Bronchial epithelial cell (primary cell): Measurements from ENCODE around the gene LRRC1. TPM values are rescaled to one million over a fixed set of nuclear protein-coding genes. Genes with fewer than 3 reads are reported as not detected.

Source experiments
- DNase-seq: peaks from one replicate; pipeline ENCODE4 v3.0.0-alpha.2; 2010; ENCODE audit warnings: low read depth
- FAIRE-seq: peaks from 2 replicates; lab custom pipeline; 2011; peaks lifted over from hg19 to GRCh38; lab: Jason Lieb, UNC
- H3K27me3 ChIP-seq: 2 replicates; pipeline ENCODE4 v1.5.1; 2011; ENCODE audit warnings: low read length; ENCODE audit not compliant: control insufficient read depth, insufficient read depth
- H3K36me3 ChIP-seq: 2 replicates; pipeline ENCODE4 v1.5.1; 2011; ENCODE audit warnings: low read length; ENCODE audit not compliant: control insufficient read depth, insufficient read depth
- H3K4me3 ChIP-seq: 2 replicates; pipeline ENCODE4 v1.5.1; 2011; ENCODE audit warnings: mild to moderate bottlenecking, low read depth, low read length, control low read depth
- CTCF ChIP-seq: IDR thresholded peaks from 2 replicates; pipeline ENCODE4 v1.5.1; 2011; ENCODE audit warnings: mild to moderate bottlenecking, moderate library complexity, low read length, control low read depth, inconsistent platforms; ENCODE audit not compliant: insufficient read depth, severe bottlenecking
- total RNA-seq: library from RNA; depleted of rRNA; stranded (reverse); fragments of >200 nt; gene quantifications from 2 replicates; pipeline ENCODE4 v1.2.1, GENCODE V29; 2014

LRRC1 gene
- 19.7 and 22.9 TPM in 2 replicates for total RNA-seq

GRCh38 chr6:53794720-53795339 is at the start of gene LRRC1:
TSS of gene LRRC1 (plus strand) at chr6:53795005. CDS start at chr6:53795257, 252 bp downstream.
- no peak for TF ChIP-seq CTCF
- no peaks in the 10 kb centered on the region for H3K27me3 ChIP-seq
- FAIRE-seq (no peak), DNase-seq (peak; percentile 72)
- peak within 1 kb of the TSS; percentile 70 for H3K4me3 ChIP-seq
- no peaks in the 10 kb centered on the region for H3K36me3 ChIP-seq

DNA sequence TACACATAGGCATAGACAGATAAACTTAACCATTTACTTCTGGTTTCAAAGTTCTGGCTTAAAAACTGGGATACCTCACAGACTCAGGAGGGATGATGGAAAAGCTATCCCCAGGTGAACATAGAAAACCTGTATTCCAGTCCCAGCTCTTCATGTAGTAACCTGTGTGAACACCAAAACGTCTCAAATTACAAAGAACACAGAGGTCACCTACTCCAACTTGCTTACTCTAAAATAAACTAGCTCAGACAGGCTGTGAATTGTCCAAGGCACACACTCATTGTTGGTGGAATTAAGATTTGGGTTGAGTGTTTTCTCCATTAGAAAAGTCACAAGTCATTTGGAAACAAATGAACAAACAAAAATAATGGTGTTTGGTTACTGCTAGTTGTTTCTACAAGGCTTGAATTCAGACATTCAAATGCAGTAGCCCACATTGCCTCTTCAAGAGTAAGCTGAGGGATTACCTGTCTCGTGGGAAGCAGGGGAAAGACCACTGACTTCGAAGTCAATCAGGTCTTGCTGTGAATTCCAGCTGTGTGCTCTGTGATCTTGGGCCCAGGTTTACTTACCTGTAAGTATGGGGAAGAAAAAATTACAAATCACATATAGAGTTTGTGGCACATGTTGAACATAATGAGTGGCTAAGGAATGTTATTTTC is 48.2 kb upstream of the LRRC1 start:
- TF ChIP-seq CTCF = no peak
- Histone ChIP-seq H3K36me3 (no peaks in the 10 kb centered on the region), H3K27me3 (no peaks in the 10 kb centered on the region), H3K4me3 (no peak overlapping the region)
- FAIRE-seq = peak; percentile 90
- DNase-seq = peak; percentile 99

GRCh38 chr6:53750052-53750650 is 44.7 kb upstream of the LRRC1 start:
- DNase-seq (no peak), FAIRE-seq (no peak)
- Histone ChIP-seq H3K4me3 (no peak overlapping the region), H3K27me3 (no peaks in the 10 kb centered on the region), H3K36me3 (no peaks in the 10 kb centered on the region)
- no peak for TF ChIP-seq CTCF

GRCh38 chr6:53751417-53751816 is 43.4 kb upstream of the LRRC1 start:
- H3K36me3 ChIP-seq = no peaks in the 10 kb centered on the region
- no peak overlapping the region for H3K4me3 ChIP-seq
- no peak for TF ChIP-seq CTCF
- FAIRE-seq (no peak), DNase-seq (no peak)
- no peaks in the 10 kb centered on the region for H3K27me3 ChIP-seq

DNA sequence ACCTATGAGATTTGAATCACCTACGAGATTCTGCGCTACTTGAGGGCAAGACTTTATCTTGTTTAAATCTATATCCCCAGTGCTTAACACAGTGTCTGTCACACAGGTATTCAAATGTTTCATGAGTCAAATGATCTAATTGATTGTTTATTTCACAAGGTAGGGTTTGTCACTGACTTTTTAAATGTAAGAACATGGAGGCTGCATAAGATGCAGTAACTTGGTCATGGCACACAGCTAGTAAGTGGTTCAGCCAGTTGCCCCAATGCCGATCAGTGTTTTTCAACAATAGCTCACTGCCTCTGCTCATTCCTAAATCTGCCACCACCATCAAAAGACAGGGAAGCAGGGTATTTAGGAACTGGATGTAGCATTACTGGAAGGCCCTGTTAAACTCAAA is 42.4 kb upstream of the LRRC1 start:
- no peak for TF ChIP-seq CTCF
- no peaks in the 10 kb centered on the region for H3K36me3 ChIP-seq
- no peak overlapping the region for H3K4me3 ChIP-seq
- DNase-seq = peak; percentile 64
- peak; percentile 47 for FAIRE-seq
- no peaks in the 10 kb centered on the region for H3K27me3 ChIP-seq
